Astrocyte (in vitro differentiated cells and primary cell): ENCODE results near the gene ANO5. TPM values are rescaled to one million over a fixed set of nuclear protein-coding genes. Genes with fewer than 3 reads are reported as not detected.

Experiments used
- DNase-seq: peaks from one replicate; pipeline ENCODE4 v3.0.0-alpha.2; 2010; ENCODE audit warnings: low read depth
- FAIRE-seq: peaks from 2 replicates; lab custom pipeline; 2011; peaks lifted over from hg19 to GRCh38; lab: Jason Lieb, UNC
- H2AFZ ChIP-seq: 2 replicates; pipeline ENCODE4 v1.6.0; 2012; ENCODE audit warnings: low read depth, low read length, inconsistent platforms
- H3K27ac ChIP-seq: 2 replicates; pipeline ENCODE4 v1.5.1; 2011; ENCODE audit warnings: low read depth, low read length, inconsistent platforms
- H3K27me3 ChIP-seq: 2 replicates; pipeline ENCODE4 v1.6.0; 2011; ENCODE audit warnings: low read length, inconsistent platforms; ENCODE audit not compliant: insufficient read depth
- H3K36me3 ChIP-seq: 2 replicates; pipeline ENCODE4 v1.5.1; 2011; ENCODE audit warnings: low read length, inconsistent platforms; ENCODE audit not compliant: insufficient read depth
- H3K4me1 ChIP-seq: 2 replicates; pipeline ENCODE4 v1.5.1; 2011; ENCODE audit warnings: low read length, inconsistent platforms; ENCODE audit not compliant: insufficient read depth
- H3K4me2 ChIP-seq: 2 replicates; pipeline ENCODE4 v1.6.0; 2012; ENCODE audit warnings: low read length, inconsistent platforms
- H3K4me3 ChIP-seq: 2 replicates; pipeline ENCODE4 v1.5.1; 2011; ENCODE audit warnings: low read depth, mild to moderate bottlenecking, low read length, inconsistent platforms; ENCODE audit not compliant: insufficient read depth
- H3K79me2 ChIP-seq: 2 replicates; pipeline ENCODE4 v1.6.0; 2012; ENCODE audit warnings: mild to moderate bottlenecking, low read length, inconsistent platforms; ENCODE audit not compliant: insufficient read depth
- H3K9ac ChIP-seq: 2 replicates; pipeline ENCODE4 v1.6.0; 2012; ENCODE audit warnings: mild to moderate bottlenecking, low read length, inconsistent platforms
- H3K9me3 ChIP-seq: 2 replicates; pipeline ENCODE4 v1.5.1; 2012; ENCODE audit warnings: low read depth, mild to moderate bottlenecking, low read length, inconsistent platforms; ENCODE audit not compliant: insufficient read depth
- H4K20me1 ChIP-seq: 2 replicates; pipeline ENCODE4 v1.6.0; 2012; ENCODE audit warnings: low read length, inconsistent platforms; ENCODE audit not compliant: insufficient read depth
- H3K27ac Mint-ChIP-seq: one replicate; pipeline ENCODE4 v1.8.0; 2021; ENCODE audit warnings: mild to moderate bottlenecking, mixed read lengths; ENCODE audit not compliant: unreplicated experiment
- H3K27me3 Mint-ChIP-seq: one replicate; pipeline ENCODE4 v1.8.0; 2021; ENCODE audit warnings: low read depth, mixed read lengths; ENCODE audit not compliant: unreplicated experiment
- H3K36me3 Mint-ChIP-seq: one replicate; pipeline ENCODE4 v1.8.0; 2021; ENCODE audit warnings: low read depth, mixed read lengths; ENCODE audit not compliant: unreplicated experiment
- H3K4me1 Mint-ChIP-seq: one replicate; pipeline ENCODE4 v1.8.0; 2021; ENCODE audit warnings: low read depth, mixed read lengths; ENCODE audit not compliant: unreplicated experiment
- H3K4me3 Mint-ChIP-seq: one replicate; pipeline ENCODE4 v1.8.0; 2021; ENCODE audit warnings: mild to moderate bottlenecking, moderate library complexity, mixed read lengths; ENCODE audit not compliant: unreplicated experiment
- H3K9me3 Mint-ChIP-seq: one replicate; pipeline ENCODE4 v1.8.0; 2021; ENCODE audit warnings: mild to moderate bottlenecking, mixed read lengths; ENCODE audit not compliant: unreplicated experiment
- CTCF ChIP-seq: IDR thresholded peaks from 2 replicates; pipeline ENCODE4 v1.5.1; 2011; ENCODE audit warnings: low read depth, mild to moderate bottlenecking, inconsistent platforms, low read length, moderate library complexity; ENCODE audit not compliant: insufficient read depth
- EZH2 ChIP-seq: IDR thresholded peaks from 2 replicates; pipeline ENCODE4 v1.6.1; 2012; ENCODE audit warnings: mild to moderate bottlenecking, low read length, inconsistent platforms; ENCODE audit not compliant: insufficient read depth
- total RNA-seq: library from RNA; stranded (reverse); gene quantifications from 2 replicates; pipeline ENCODE4 v1.2.1, GENCODE V29; 2021

Gene ANO5
- total RNA-seq, 1 donor from 2014 or later = 2.5 TPM

GRCh38 chr11:22165087-22165486, 27.8 kb upstream of the ANO5 start:
- DNase-seq (no peak), FAIRE-seq (no peak)
- no peaks in the 10 kb centered on the region for H3K9me3 ChIP-seq
- Mint-ChIP-seq H3K27me3 (peaks cover 3% of the 10 kb centered on the region), H3K4me3 (no peak overlapping the region), H3K36me3 (no peaks in the 10 kb centered on the region), H3K27ac (no peak overlapping the region), H3K4me1 (peaks cover 3% of the 10 kb centered on the region), H3K9me3 (no peaks in the 10 kb centered on the region)
- H2AFZ ChIP-seq = no peak overlapping the region
- no peak overlapping the region for H3K4me3 ChIP-seq
- H3K9ac ChIP-seq = no peak overlapping the region
- TF ChIP-seq EZH2 (no peak), CTCF (no peak)
- no peaks in the 10 kb centered on the region for H4K20me1 ChIP-seq
- H3K79me2 ChIP-seq = no peaks in the 10 kb centered on the region
- H3K4me2 ChIP-seq = no peak overlapping the region
- no peaks in the 10 kb centered on the region for H3K36me3 ChIP-seq
- H3K27ac ChIP-seq = no peak overlapping the region
- H3K4me1 ChIP-seq = no peaks in the 10 kb centered on the region
- no peaks in the 10 kb centered on the region for H3K27me3 ChIP-seq

- Mint-ChIP-seq H3K4me3 (no peak overlapping the region), H3K27ac (no peak overlapping the region), H3K36me3 (no peaks in the 10 kb centered on the region), H3K4me1 (peaks cover 3% of the 10 kb centered on the region), H3K9me3 (no peaks in the 10 kb centered on the region), H3K27me3 (peaks cover 3% of the 10 kb centered on the region)
- H3K9me3 ChIP-seq = no peaks in the 10 kb centered on the region
- H3K27me3 ChIP-seq = no peaks in the 10 kb centered on the region
- H3K4me2 ChIP-seq = no peak overlapping the region
- H3K4me3 ChIP-seq = no peak overlapping the region
- TF ChIP-seq EZH2 = no peak
- DNase-seq (no peak), FAIRE-seq (no peak)
- H4K20me1 ChIP-seq = no peaks in the 10 kb centered on the region
- H3K27ac ChIP-seq = no peak overlapping the region
- H3K79me2 ChIP-seq = no peaks in the 10 kb centered on the region
- no peaks in the 10 kb centered on the region for H3K4me1 ChIP-seq
- no peak overlapping the region for H2AFZ ChIP-seq
- H3K9ac ChIP-seq = no peak overlapping the region
- no peaks in the 10 kb centered on the region for H3K36me3 ChIP-seq
Observed at GRCh38 chr11:22165759-22166513, 26.9 kb upstream of the ANO5 start.

- no peaks in the 10 kb centered on the region for H3K4me1 Mint-ChIP-seq
- H3K4me1 ChIP-seq = no peaks in the 10 kb centered on the region
- no peaks in the 10 kb centered on the region for H3K79me2 ChIP-seq
- no peaks in the 10 kb centered on the region for H3K9me3 ChIP-seq
- FAIRE-seq (no peak), DNase-seq (no peak)
- no peak for TF ChIP-seq CTCF
- TF ChIP-seq EZH2 = no peak
- no peaks in the 10 kb centered on the region for H3K9me3 Mint-ChIP-seq
- no peaks in the 10 kb centered on the region for H3K36me3 Mint-ChIP-seq
- no peaks in the 10 kb centered on the region for H3K27me3 Mint-ChIP-seq
- no peak overlapping the region for H3K27ac ChIP-seq
- H3K4me3 Mint-ChIP-seq = no peak overlapping the region
- no peaks in the 10 kb centered on the region for H3K36me3 ChIP-seq
- no peaks in the 10 kb centered on the region for H4K20me1 ChIP-seq
- H3K9ac ChIP-seq = no peak overlapping the region
- no peaks in the 10 kb centered on the region for H3K27me3 ChIP-seq
- no peak overlapping the region for H3K4me3 ChIP-seq
- H3K4me2 ChIP-seq = no peak overlapping the region
- no peak overlapping the region for H2AFZ ChIP-seq
- no peak overlapping the region for H3K27ac Mint-ChIP-seq
Observed at GRCh38 chr11:22169833-22170232, 23.1 kb upstream of the ANO5 start.
